LNCAP (cell line): Measurements from ENCODE around the gene ELL2.

Source experiments
- TF ChIP-seq, protein P1 (sequence below): fragments of 450-650 bp; IDR thresholded peaks from 2 replicates; pipeline ENCODE4 v1.5.1; 2017; ENCODE audit warnings: mild to moderate bottlenecking

ELL2 gene

DNA sequence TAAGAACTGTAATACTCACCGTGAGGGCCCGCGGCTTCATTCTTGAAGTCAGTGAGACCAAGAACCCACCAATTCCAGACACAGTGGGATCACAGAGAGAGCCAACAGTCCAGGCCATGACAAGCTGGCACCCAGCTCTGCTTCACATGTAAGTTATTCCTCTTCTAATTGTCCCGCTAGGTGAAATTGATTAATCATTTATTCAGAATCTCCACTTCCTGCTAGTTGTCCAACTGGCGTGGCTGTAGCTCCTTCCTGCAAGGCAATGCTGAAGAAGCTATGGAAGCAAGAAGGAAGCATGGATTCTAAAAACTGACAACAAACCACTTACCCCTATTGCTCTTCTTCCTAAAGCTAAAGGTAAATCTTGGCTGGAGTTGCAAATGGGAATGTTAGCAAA lies 109.1 kb downstream of the ELL2 start:
- TF ChIP-seq, protein P1, sequence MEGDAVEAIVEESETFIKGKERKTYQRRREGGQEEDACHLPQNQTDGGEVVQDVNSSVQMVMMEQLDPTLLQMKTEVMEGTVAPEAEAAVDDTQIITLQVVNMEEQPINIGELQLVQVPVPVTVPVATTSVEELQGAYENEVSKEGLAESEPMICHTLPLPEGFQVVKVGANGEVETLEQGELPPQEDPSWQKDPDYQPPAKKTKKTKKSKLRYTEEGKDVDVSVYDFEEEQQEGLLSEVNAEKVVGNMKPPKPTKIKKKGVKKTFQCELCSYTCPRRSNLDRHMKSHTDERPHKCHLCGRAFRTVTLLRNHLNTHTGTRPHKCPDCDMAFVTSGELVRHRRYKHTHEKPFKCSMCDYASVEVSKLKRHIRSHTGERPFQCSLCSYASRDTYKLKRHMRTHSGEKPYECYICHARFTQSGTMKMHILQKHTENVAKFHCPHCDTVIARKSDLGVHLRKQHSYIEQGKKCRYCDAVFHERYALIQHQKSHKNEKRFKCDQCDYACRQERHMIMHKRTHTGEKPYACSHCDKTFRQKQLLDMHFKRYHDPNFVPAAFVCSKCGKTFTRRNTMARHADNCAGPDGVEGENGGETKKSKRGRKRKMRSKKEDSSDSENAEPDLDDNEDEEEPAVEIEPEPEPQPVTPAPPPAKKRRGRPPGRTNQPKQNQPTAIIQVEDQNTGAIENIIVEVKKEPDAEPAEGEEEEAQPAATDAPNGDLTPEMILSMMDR, result no peak

DNA sequence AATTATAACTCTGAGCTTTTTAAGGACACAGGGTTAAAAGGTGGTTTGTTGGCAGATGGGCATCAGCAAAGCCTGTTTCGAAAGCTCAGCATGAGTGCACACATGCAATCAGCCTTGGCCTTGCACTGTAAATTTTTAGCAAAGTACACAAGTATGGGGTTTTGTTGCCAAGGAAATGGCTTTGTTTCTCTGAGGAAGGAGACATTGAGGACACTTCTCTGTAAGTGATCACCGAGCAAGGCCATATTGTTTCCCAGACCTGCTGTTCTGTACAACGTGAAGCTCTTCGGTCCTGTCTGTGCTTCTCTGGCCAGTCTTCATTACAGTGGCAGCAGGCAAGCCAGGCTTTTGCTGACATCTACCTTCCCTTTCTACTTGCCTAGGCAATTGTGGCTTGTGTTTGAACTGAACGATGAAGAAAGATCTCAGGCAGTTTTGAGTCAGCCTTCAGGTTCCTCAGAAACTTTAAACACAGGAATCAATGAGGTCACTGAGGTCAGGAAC lies 111.2 kb downstream of the ELL2 start:
- TF ChIP-seq, protein P1, result no peak

DNA sequence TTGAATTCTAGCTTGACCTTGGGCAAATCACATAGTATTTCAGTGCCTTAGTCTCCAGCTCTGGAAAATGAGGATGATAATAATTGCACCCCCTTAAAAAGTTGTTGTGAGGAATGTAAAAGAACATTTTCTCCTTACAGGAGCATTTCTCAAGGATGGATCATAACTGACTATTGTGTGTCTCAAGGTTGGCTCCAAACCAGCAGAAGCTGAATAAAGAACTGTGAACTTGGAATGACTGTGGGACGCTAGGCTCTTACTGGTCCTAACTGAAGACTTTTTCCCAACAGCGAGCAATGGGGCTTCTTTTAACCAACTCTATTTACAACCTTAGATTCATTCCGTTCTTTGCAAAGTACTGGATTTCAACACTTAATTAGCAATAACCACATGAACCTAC lies 113.0 kb downstream of the ELL2 start:
- TF ChIP-seq, protein P1, result no peak

DNA sequence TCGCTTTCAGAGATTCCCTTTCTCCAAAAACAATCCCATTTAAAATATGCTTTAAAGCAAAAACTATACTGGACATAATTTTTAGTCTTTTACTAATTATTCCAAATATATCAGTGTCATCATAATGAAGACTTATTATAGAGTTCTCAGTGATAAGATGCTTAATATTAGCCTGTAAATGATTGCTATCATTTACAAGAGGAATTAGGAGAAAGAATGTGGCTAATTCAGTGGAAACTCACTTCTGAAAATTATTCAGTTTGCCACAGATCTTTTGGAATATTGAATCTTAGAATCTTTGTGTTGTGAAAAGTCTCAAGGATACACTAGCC lies 114.4 kb downstream of the ELL2 start:
- TF ChIP-seq, protein P1, result peak; percentile 22; the same call in 1 of the 2 replicates

DNA sequence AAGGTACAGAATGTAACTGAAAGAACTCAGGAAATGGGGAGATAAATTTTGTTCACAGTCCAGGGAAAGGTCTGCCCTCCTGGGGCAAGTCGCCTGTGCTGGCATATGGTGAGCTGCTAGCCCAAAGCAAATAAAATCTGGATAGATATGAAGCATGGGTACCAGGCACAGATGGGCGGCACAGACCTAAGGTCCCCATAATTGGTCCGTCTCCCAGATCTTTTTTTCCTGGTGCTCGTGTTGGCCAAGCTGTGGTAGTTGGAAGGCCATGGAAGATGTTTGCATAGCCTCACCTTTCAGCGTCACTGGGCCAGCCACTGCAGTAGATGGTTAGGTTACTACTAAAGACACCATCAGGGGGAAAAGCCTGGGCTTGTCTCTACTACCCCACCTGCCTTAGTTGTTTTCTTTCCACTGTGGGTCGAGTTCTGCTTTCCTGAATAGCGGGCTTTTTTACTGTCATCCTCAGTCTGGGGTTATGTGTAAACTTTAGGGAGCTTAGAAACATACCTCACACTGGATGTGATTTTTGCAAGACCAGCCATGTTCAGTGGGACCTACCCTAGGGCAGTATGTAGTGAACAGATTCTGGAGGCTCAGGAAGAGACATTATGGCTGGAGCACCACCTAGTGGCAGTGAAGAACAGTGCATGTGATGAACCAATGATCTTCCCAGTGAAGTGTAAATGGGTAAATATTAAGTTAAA lies 114.9 kb downstream of the ELL2 start:
- TF ChIP-seq, protein P1, result peak; percentile 92

DNA sequence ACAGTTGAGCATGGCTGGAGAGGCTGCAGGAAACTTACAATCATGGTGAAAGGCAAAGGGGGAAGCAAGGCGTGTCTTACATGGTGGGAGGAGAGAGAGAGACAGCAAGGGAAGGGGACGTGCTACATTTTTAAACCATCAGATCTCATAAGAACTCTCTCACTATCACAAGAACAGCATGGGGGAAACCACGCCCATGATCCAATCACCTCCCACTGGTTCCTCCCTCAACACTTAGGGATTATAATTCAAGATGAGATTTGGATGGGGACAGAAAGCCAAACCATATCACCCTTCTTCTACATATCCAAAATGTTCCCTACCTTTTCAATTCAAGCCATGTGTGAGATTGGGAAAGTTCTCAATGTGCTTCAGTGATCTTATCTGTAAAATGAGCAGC lies 116.3 kb downstream of the ELL2 start:
- TF ChIP-seq, protein P1, result no peak

DNA sequence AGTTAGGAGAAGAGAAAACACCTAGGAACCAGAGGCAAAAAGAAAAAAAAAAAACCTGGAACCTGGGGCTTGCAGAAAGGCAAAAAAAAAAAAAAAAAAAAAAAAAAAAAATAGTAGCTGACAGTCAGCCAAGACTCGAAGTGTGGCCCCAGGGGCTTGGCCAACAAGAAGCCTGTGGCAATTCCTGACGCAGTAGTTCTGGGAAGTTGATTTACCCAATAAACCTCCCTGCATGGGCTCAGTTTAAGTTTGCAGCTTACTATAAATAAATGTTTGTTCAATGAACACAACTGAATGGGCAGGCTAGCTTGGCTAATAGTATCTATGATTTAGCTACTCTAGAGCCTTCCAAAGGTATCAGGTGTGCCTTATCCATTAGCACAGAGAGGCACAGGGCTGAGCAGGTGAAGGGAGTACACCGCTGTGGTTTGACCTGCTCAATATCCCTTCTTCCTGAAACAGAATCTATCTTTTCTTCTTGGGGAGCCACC lies 117.9 kb downstream of the ELL2 start:
- TF ChIP-seq, protein P1, result no peak
